Measurements from ENCODE around the gene PPP1R3G. TPM values are rescaled to one million over a fixed set of nuclear protein-coding genes. Genes with fewer than 3 reads are reported as not detected.
"Not testable (repeated sequence)": the region's sequence is repeated elsewhere in the genome, so short reads cannot be mapped to it uniquely, and the experiment has no call there.

Gene PPP1R3G
- polyA plus RNA-seq, 3 donors from 2014 or later = not detected

DNA sequence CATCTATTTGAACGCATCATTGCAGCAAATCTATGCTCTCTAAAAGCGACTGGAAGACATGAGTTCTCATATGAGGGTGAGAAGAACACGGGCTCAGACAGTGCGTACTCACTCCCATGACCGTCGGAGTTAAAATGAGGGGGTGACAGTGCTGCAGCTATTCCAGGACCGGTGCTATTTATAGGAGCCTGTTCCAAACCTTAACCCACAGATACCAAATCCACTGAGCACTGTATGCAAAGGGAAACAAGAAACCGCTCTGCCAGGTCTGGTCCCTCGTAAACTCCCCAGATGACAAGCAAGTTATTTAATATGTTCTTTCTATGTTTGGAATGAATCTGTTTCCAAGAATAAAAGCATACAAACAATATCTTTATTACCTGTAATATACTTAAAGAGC, 22.9 kb downstream of the PPP1R3G start:
- no peak for DNase-seq
- Mint-ChIP-seq H3K4me3 (no peak overlapping the region), H3K27me3 (ENCODE audit: low read depth in 3 of 3) (peaks cover 0 to 2% (median 0%) of the 10 kb centered on the region in 3 donors), H3K4me1 (no peaks in the 10 kb centered on the region), H3K27ac (no peak overlapping the region), H3K9me3 (no peaks in the 10 kb centered on the region), H3K36me3 (peaks cover 0 to 4% (median 3%) of the 10 kb centered on the region in 3 donors)

GRCh38 chr6:5108536-5109150, 23.5 kb downstream of the PPP1R3G start:
- no peaks in the 10 kb centered on the region for H3K4me1 Mint-ChIP-seq
- peaks cover 0 to 4% (median 3%) of the 10 kb centered on the region in 3 donors for H3K36me3 Mint-ChIP-seq
- no peak overlapping the region for H3K4me3 Mint-ChIP-seq
- H3K9me3 Mint-ChIP-seq = no peaks in the 10 kb centered on the region
- H3K27ac Mint-ChIP-seq = no peak overlapping the region
- peaks cover 0 to 2% (median 0%) of the 10 kb centered on the region in 3 donors for H3K27me3 Mint-ChIP-seq (ENCODE audit: low read depth in 3 of 3)
- DNase-seq = no peak

GRCh38 chr6:5109436-5109835, 24.3 kb downstream of the PPP1R3G start:
- Mint-ChIP-seq H3K9me3 (no peaks in the 10 kb centered on the region), H3K27me3 (ENCODE audit: low read depth in 3 of 3) (no peaks in the 10 kb centered on the region), H3K4me1 (no peaks in the 10 kb centered on the region), H3K27ac (no peak overlapping the region), H3K4me3 (no peak overlapping the region), H3K36me3 (peaks cover 0 to 4% (median 3%) of the 10 kb centered on the region in 3 donors)
- DNase-seq = no peak

DNA sequence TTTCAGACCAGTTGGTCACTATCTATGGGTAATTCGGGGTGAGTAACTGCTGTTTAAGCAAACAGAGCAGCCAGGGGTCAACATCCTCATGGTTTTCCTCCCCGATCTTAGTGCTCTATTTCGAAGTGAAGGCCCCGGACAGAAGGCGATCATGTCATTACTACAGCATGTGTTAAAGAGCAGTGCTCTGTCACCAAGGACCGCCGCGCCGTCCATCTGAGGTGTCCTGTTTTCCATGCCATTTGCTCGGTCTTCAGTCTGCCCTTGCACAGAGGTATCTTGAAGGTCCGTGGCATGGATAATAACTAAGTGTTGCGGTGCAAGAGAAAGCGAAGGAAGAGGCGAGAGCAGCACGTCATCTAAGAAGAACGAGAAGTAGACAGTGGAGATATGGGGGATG, 25.1 kb downstream of the PPP1R3G start:
- no peaks in the 10 kb centered on the region for H3K27me3 Mint-ChIP-seq (ENCODE audit: low read depth in 3 of 3)

GRCh38 chr6:5111626-5112025, 26.5 kb downstream of the PPP1R3G start:
- Mint-ChIP-seq H3K27me3 (ENCODE audit: low read depth in 3 of 3) (no peaks in the 10 kb centered on the region), H3K36me3 (peaks cover 0 to 4% (median 3%) of the 10 kb centered on the region in 3 donors)

More for the DNA sequence above, 25.1 kb downstream of the PPP1R3G start:
- no peaks in the 10 kb centered on the region for H3K4me1 Mint-ChIP-seq
- H3K9me3 Mint-ChIP-seq = no peaks in the 10 kb centered on the region
- DNase-seq = no peak
- H3K27ac Mint-ChIP-seq = no peak overlapping the region
- H3K36me3 Mint-ChIP-seq = peaks cover 0 to 4% (median 3%) of the 10 kb centered on the region in 3 donors
- no peak overlapping the region for H3K4me3 Mint-ChIP-seq

GRCh38 chr6:5112066-5112799, 27.1 kb downstream of the PPP1R3G start:
- Mint-ChIP-seq H3K27me3 (ENCODE audit: low read depth in 3 of 3) (no peaks in the 10 kb centered on the region), H3K4me1 (no peaks in the 10 kb centered on the region), H3K36me3 (peaks cover 0 to 4% (median 3%) of the 10 kb centered on the region in 3 donors), H3K27ac (no peak overlapping the region), H3K4me3 (no peak overlapping the region), H3K9me3 (no peaks in the 10 kb centered on the region)
- no peak for DNase-seq

More at GRCh38 chr6:5111626-5112025, 26.5 kb downstream of the PPP1R3G start:
- no peak for DNase-seq
- H3K27ac Mint-ChIP-seq = no peak overlapping the region
- H3K4me1 Mint-ChIP-seq = no peaks in the 10 kb centered on the region
- H3K4me3 Mint-ChIP-seq = no peak overlapping the region
- H3K9me3 Mint-ChIP-seq = no peaks in the 10 kb centered on the region

DNA sequence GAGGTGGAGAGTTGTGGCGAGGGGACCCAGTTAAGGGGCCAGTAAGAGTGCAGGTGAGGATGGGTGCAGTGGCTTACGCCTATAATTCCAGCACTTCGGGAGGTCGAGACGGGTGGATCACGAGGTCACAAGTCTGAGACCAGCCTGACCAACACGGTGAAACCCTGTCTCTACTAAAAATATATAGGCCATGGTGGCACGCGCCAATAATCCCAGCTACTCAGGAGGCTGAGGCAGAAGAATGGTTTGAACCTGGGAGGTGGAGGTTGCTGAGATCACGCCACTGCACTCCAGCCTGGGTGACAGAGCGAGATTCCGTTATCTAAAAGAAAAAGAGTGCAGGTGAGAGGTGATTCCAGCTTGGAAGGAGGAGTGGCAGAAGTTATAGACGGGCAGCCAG, 28.0 kb downstream of the PPP1R3G start:
- no peak for DNase-seq
- Mint-ChIP-seq H3K27me3 (ENCODE audit: low read depth in 3 of 3) (no peaks in the 10 kb centered on the region), H3K9me3 (no peaks in the 10 kb centered on the region), H3K4me1 (no peaks in the 10 kb centered on the region), H3K27ac (no peak overlapping the region), H3K4me3 (no peak overlapping the region), H3K36me3 (peaks cover 0 to 4% (median 3%) of the 10 kb centered on the region in 3 donors)

DNA sequence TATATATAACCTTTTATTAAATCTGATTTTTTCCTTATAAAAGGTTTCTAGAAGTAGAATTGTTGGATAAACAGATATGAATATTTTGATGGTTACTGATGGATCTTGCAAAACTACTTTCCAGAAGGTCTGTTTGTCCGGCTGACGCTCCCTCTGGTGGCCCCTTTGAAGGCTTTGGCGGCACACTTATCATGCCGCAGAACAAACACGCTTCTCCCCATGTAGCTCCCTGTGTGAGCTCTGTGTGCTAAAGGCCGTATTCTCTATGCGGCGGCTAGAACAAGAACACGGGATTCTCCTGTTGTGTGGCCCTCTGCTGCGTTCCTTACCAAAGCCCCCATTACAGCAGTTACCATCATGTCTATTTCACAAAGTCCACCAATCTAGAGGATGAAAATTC, 30.0 kb downstream of the PPP1R3G start:
- no peak overlapping the region for H3K27ac Mint-ChIP-seq
- H3K9me3 Mint-ChIP-seq = no peaks in the 10 kb centered on the region
- no peaks in the 10 kb centered on the region for H3K4me1 Mint-ChIP-seq
- H3K36me3 Mint-ChIP-seq = peaks cover 0 to 4% (median 0%) of the 10 kb centered on the region in 3 donors
- H3K27me3 Mint-ChIP-seq (ENCODE audit: low read depth in 3 of 3) = no peaks in the 10 kb centered on the region
- no peak for DNase-seq
- H3K4me3 Mint-ChIP-seq = no peak overlapping the region

- Mint-ChIP-seq H3K4me1 (no peaks in the 10 kb centered on the region), H3K4me3 (no peak overlapping the region), H3K27me3 (ENCODE audit: low read depth in 3 of 3) (no peaks in the 10 kb centered on the region), H3K27ac (no peak overlapping the region), H3K36me3 (no peaks in the 10 kb centered on the region), H3K9me3 (no peaks in the 10 kb centered on the region)
- DNase-seq = no peak
Observed at GRCh38 chr6:5116243-5116991, 31.3 kb downstream of the PPP1R3G start.

GRCh38 chr6:5119090-5119951, 34.2 kb downstream of the PPP1R3G start:
- H3K4me3 Mint-ChIP-seq = no peak overlapping the region
- no peaks in the 10 kb centered on the region for H3K9me3 Mint-ChIP-seq
- H3K27ac Mint-ChIP-seq = no peak overlapping the region
- H3K27me3 Mint-ChIP-seq (ENCODE audit: low read depth in 3 of 3) = peaks cover 0 to 2% (median 0%) of the 10 kb centered on the region in 3 donors
- DNase-seq = no peak
- no peaks in the 10 kb centered on the region for H3K36me3 Mint-ChIP-seq
- H3K4me1 Mint-ChIP-seq = no peaks in the 10 kb centered on the region

DNA sequence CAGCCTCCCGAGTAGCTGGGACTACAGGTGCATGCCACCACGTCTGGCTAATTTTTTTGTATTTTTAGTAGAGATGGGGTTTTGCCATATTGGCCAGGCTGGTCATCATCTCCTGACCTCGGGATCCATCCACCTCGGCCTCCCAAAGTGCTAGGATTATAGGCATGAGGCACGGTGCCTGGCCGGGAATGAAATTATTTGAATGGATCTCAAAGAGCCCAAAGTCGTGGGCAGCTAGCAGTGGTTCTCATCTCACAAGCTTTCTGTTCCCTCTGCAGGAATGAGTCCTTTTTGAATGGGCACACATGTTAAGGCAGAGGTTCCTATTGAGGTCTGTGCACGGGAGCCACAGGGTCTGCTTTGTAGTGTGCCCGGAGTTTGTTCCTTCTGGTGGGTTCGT, 34.9 kb downstream of the PPP1R3G start:
- Mint-ChIP-seq H3K4me3 (no peak overlapping the region), H3K36me3 (no peaks in the 10 kb centered on the region), H3K4me1 (no peaks in the 10 kb centered on the region)

DNA sequence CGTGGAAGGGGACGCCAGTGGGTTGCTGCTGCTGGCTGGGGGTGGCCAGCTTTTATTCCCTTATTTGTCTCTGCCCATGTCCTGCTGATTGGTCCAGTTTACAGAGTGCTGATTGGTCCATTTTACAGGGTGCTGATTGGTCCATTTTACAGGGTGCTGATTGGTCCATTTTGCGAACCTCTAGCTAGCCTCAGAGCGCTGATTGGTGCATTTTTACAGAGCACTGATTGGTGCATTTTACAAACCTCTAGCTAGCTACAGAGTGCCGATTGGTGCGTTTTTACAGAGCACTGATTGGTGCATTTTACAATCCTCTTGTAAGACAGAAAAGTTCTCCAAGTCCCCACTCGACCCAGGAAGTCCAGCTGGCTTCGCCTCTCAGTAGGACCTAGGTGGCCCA, 35.4 kb downstream of the PPP1R3G start:
- not testable (repeated sequence) for H3K9me3 Mint-ChIP-seq; H3K36me3 Mint-ChIP-seq; DNase-seq; H3K27me3 Mint-ChIP-seq (ENCODE audit: low read depth in 3 of 3); H3K4me1 Mint-ChIP-seq; H3K4me3 Mint-ChIP-seq; H3K27ac Mint-ChIP-seq

More for the DNA sequence above, 34.9 kb downstream of the PPP1R3G start:
- no peak overlapping the region for H3K27ac Mint-ChIP-seq
- no peaks in the 10 kb centered on the region for H3K9me3 Mint-ChIP-seq
- DNase-seq = no peak
- H3K27me3 Mint-ChIP-seq (ENCODE audit: low read depth in 3 of 3) = peaks cover 0 to 2% (median 0%) of the 10 kb centered on the region in 3 donors

- no peak overlapping the region for H3K27ac Mint-ChIP-seq
- no peaks in the 10 kb centered on the region for H3K9me3 Mint-ChIP-seq
- no peaks in the 10 kb centered on the region for H3K4me1 Mint-ChIP-seq
- no peaks in the 10 kb centered on the region for H3K36me3 Mint-ChIP-seq
- DNase-seq = no peak
- H3K4me3 Mint-ChIP-seq = no peak overlapping the region
- peaks cover 0 to 2% (median under 1%) of the 10 kb centered on the region in 3 donors for H3K27me3 Mint-ChIP-seq (ENCODE audit: low read depth in 3 of 3)
Observed at GRCh38 chr6:5121479-5121878, 36.3 kb downstream of the PPP1R3G start.

Measured in immature natural killer cell (primary cell).